Esophagus muscularis mucosa (tissue), 3 donors: ENCODE data around the gene FBXO46.

Experiments
- POLR2A ChIP-seq: fragments of 450-650 bp; IDR thresholded peaks from one replicate; pipeline ENCODE4 v1.6.1; 2017; ENCODE audit warnings: antibody characterized with exemption, moderate library complexity, mild to moderate bottlenecking, low read depth
- POLR2AphosphoS5 ChIP-seq, 2 donors: sonication (generic); formaldehyde crosslinking; IDR thresholded peaks; one replicate each; pipeline ENCODE4 v1.6.1; 2017; ENCODE audit warnings: antibody characterized with exemption in 2 of 2
- TF ChIP-seq, protein P1 (sequence below), 3 experiments: fragments of 200-600 bp in 2 of 3; fragments of 450-650 bp in 1 of 3; sonication (generic) in 2 of 3; IDR thresholded peaks; one replicate each; pipeline ENCODE4 v1.5.1; 2017 to 2019; ENCODE audit warnings: antibody characterized with exemption in 3 of 3, mild to moderate bottlenecking in 2 of 3, moderate library complexity in 1 of 3

- TF ChIP-seq POLR2AphosphoS5 (IDR thresholded peaks at IDR 0.05), result no peak
- TF ChIP-seq, protein P1, sequence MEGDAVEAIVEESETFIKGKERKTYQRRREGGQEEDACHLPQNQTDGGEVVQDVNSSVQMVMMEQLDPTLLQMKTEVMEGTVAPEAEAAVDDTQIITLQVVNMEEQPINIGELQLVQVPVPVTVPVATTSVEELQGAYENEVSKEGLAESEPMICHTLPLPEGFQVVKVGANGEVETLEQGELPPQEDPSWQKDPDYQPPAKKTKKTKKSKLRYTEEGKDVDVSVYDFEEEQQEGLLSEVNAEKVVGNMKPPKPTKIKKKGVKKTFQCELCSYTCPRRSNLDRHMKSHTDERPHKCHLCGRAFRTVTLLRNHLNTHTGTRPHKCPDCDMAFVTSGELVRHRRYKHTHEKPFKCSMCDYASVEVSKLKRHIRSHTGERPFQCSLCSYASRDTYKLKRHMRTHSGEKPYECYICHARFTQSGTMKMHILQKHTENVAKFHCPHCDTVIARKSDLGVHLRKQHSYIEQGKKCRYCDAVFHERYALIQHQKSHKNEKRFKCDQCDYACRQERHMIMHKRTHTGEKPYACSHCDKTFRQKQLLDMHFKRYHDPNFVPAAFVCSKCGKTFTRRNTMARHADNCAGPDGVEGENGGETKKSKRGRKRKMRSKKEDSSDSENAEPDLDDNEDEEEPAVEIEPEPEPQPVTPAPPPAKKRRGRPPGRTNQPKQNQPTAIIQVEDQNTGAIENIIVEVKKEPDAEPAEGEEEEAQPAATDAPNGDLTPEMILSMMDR (IDR thresholded peaks at IDR 0.05), result no peak
- TF ChIP-seq POLR2A, result no peak
Observed at GRCh38 chr19:45717983-45718650, 12.6 kb downstream of the FBXO46 start.
